HEK293 (cell line): ENCODE results near the gene HLA-DMA.

Experiments
- CTCF ChIA-PET: fragments of 350-600 bp; formaldehyde crosslinking; extraction: SDS; loops from one replicate; lab custom pipeline; 2021; ENCODE audit warnings: antibody characterized with exemption; lab: Yijun Ruan, JAX
- POLR2A ChIA-PET: fragments of 300-600 bp; formaldehyde crosslinking; extraction: SDS; loops from one replicate; lab custom pipeline; 2020; ENCODE audit warnings: antibody characterized with exemption, inconsistent platforms; lab: Yijun Ruan, JAX
- H3K27ac ChIP-seq: fragments of 200-500 bp; sonication (Bioruptor generic); 2 replicates; pipeline ENCODE4 v1.5.1; 2014; ENCODE audit warnings: low read depth, low read length, control low read depth, inconsistent platforms; ENCODE audit errors: extremely low read depth
- H3K36me3 ChIP-seq, 2 experiments: fragments of 200-500 bp in 1 of 2; sonication (Bioruptor generic) in 1 of 2; 1 replicate in 1 of 2; 2 replicates in 1 of 2; pipeline ENCODE4 v1.5.1; 2014 to 2017; ENCODE audit warnings: inconsistent platforms in 2 of 2, low read length in 2 of 2; ENCODE audit not compliant: control insufficient read depth in 2 of 2, insufficient read depth in 1 of 2
- H3K4me1 ChIP-seq: fragments of 200-500 bp; sonication (Bioruptor generic); 2 replicates; pipeline ENCODE4 v1.5.1; 2014; ENCODE audit warnings: mild to moderate bottlenecking, low read length, inconsistent platforms; ENCODE audit not compliant: control insufficient read depth, insufficient read depth
- H3K4me3 ChIP-seq: 2 replicates; pipeline ENCODE4 v1.5.1; 2011; ENCODE audit warnings: low read depth, mild to moderate bottlenecking, control low read depth, low read length, moderate library complexity
- H3K9me3 ChIP-seq: fragments of 200-500 bp; sonication (Bioruptor generic); 2 replicates; pipeline ENCODE4 v1.5.1; 2014; ENCODE audit warnings: low read depth, low read length, inconsistent platforms; ENCODE audit not compliant: control insufficient read depth, insufficient read depth
- GLI4 ChIP-seq: fragments of 450-650 bp; formaldehyde crosslinking; IDR thresholded peaks from 2 replicates; pipeline ENCODE4 v1.5.1; 2016; ENCODE audit warnings: missing biosample characterization, missing genetic modification characterization
- GLIS2 ChIP-seq: fragments of 450-650 bp; formaldehyde crosslinking; IDR thresholded peaks from 2 replicates; pipeline ENCODE4 v1.5.1; 2016; ENCODE audit warnings: missing biosample characterization, missing genetic modification characterization
- KLF10 ChIP-seq: fragments of 450-650 bp; IDR thresholded peaks from 2 replicates; pipeline ENCODE4 v1.5.1; 2018; ENCODE audit warnings: missing biosample characterization, mild to moderate bottlenecking, missing genetic modification characterization
- OSR2 ChIP-seq: fragments of 450-650 bp; formaldehyde crosslinking; IDR thresholded peaks from 2 replicates; pipeline ENCODE4 v1.5.1; 2016; ENCODE audit warnings: missing biosample characterization, missing genetic modification characterization
- TCF7L2 ChIP-seq: IDR thresholded peaks from 2 replicates; pipeline ENCODE4 v1.6.1; 2011; ENCODE audit warnings: low read depth, mild to moderate bottlenecking, inconsistent platforms, low read length, moderate library complexity, borderline replicate concordance
- WT1 ChIP-seq: fragments of 450-650 bp; formaldehyde crosslinking; IDR thresholded peaks from 2 replicates; pipeline ENCODE4 v1.5.1; 2016; ENCODE audit warnings: missing biosample characterization, missing genetic modification characterization
- ZBTB20 ChIP-seq: fragments of 450-650 bp; formaldehyde crosslinking; IDR thresholded peaks from 2 replicates; pipeline ENCODE4 v1.5.1; 2016; ENCODE audit warnings: missing biosample characterization, missing genetic modification characterization
- ZFP41 ChIP-seq: fragments of 450-650 bp; formaldehyde crosslinking; IDR thresholded peaks from 2 replicates; pipeline ENCODE4 v1.5.1; 2016; ENCODE audit warnings: missing biosample characterization, missing genetic modification characterization, borderline replicate concordance
- ZNF133 ChIP-seq: fragments of 450-650 bp; formaldehyde crosslinking; IDR thresholded peaks from 2 replicates; pipeline ENCODE4 v1.5.1; 2016; ENCODE audit warnings: missing biosample characterization, missing genetic modification characterization
- ZNF18 ChIP-seq: fragments of 450-650 bp; formaldehyde crosslinking; IDR thresholded peaks from 2 replicates; pipeline ENCODE4 v1.5.1; 2016; ENCODE audit warnings: missing biosample characterization, missing genetic modification characterization
- ZNF2 ChIP-seq: fragments of 450-650 bp; formaldehyde crosslinking; IDR thresholded peaks from 2 replicates; pipeline ENCODE4 v1.5.1; 2016; ENCODE audit warnings: missing biosample characterization, missing genetic modification characterization
- ZNF324 ChIP-seq: fragments of 450-650 bp; formaldehyde crosslinking; IDR thresholded peaks from 2 replicates; pipeline ENCODE4 v1.5.1; 2016; ENCODE audit warnings: missing biosample characterization, missing genetic modification characterization
- ZNF473 ChIP-seq: fragments of 450-650 bp; formaldehyde crosslinking; IDR thresholded peaks from 2 replicates; pipeline ENCODE4 v1.5.1; 2017; ENCODE audit warnings: missing biosample characterization, missing genetic modification characterization
- ZNF501 ChIP-seq: fragments of 450-650 bp; formaldehyde crosslinking; IDR thresholded peaks from 2 replicates; pipeline ENCODE4 v1.5.1; 2016; ENCODE audit warnings: missing biosample characterization, missing genetic modification characterization
- ZNF514 ChIP-seq: fragments of 450-650 bp; formaldehyde crosslinking; IDR thresholded peaks from 2 replicates; pipeline ENCODE4 v1.5.1; 2016; ENCODE audit warnings: missing biosample characterization, missing genetic modification characterization
- ZNF529 ChIP-seq: fragments of 450-650 bp; formaldehyde crosslinking; IDR thresholded peaks from 2 replicates; pipeline ENCODE4 v1.5.1; 2017; ENCODE audit warnings: missing genetic modification characterization, missing biosample characterization; ENCODE audit not compliant: insufficient replicate concordance
- ZNF600 ChIP-seq: fragments of 450-650 bp; formaldehyde crosslinking; IDR thresholded peaks from 2 replicates; pipeline ENCODE4 v1.5.1; 2016; ENCODE audit warnings: missing biosample characterization, missing genetic modification characterization
- ZNF660 ChIP-seq: fragments of 450-650 bp; IDR thresholded peaks from 2 replicates; pipeline ENCODE4 v1.5.1; 2018; ENCODE audit warnings: missing biosample characterization, mild to moderate bottlenecking, missing genetic modification characterization
- ZNF704 ChIP-seq: fragments of 450-650 bp; formaldehyde crosslinking; IDR thresholded peaks from 2 replicates; pipeline ENCODE4 v1.5.1; 2016; ENCODE audit warnings: missing biosample characterization, missing genetic modification characterization
- ZNF837 ChIP-seq: fragments of 450-650 bp; formaldehyde crosslinking; IDR thresholded peaks from 2 replicates; pipeline ENCODE4 v1.5.1; 2016; ENCODE audit warnings: missing biosample characterization, missing genetic modification characterization
- ZNF843 ChIP-seq: fragments of 450-650 bp; formaldehyde crosslinking; IDR thresholded peaks from 2 replicates; pipeline ENCODE4 v1.5.1; 2016; ENCODE audit warnings: missing biosample characterization, missing genetic modification characterization
- ZXDB ChIP-seq: fragments of 450-650 bp; formaldehyde crosslinking; IDR thresholded peaks from 2 replicates; pipeline ENCODE4 v1.5.1; 2016; ENCODE audit warnings: missing biosample characterization, missing genetic modification characterization
- TF ChIP-seq, protein P1 (sequence below): fragments of 450-650 bp; formaldehyde crosslinking; IDR thresholded peaks from 2 replicates; pipeline ENCODE4 v1.5.1; 2016; ENCODE audit warnings: missing biosample characterization, missing genetic modification characterization, borderline replicate concordance
- TF ChIP-seq, protein P2 (sequence below): fragments of 450-650 bp; formaldehyde crosslinking; optimal IDR thresholded peaks from 2 replicates; pipeline ENCODE3; 2016; ENCODE audit warnings: missing biosample characterization, mild to moderate bottlenecking, missing genetic modification characterization

HLA-DMA gene

DNA sequence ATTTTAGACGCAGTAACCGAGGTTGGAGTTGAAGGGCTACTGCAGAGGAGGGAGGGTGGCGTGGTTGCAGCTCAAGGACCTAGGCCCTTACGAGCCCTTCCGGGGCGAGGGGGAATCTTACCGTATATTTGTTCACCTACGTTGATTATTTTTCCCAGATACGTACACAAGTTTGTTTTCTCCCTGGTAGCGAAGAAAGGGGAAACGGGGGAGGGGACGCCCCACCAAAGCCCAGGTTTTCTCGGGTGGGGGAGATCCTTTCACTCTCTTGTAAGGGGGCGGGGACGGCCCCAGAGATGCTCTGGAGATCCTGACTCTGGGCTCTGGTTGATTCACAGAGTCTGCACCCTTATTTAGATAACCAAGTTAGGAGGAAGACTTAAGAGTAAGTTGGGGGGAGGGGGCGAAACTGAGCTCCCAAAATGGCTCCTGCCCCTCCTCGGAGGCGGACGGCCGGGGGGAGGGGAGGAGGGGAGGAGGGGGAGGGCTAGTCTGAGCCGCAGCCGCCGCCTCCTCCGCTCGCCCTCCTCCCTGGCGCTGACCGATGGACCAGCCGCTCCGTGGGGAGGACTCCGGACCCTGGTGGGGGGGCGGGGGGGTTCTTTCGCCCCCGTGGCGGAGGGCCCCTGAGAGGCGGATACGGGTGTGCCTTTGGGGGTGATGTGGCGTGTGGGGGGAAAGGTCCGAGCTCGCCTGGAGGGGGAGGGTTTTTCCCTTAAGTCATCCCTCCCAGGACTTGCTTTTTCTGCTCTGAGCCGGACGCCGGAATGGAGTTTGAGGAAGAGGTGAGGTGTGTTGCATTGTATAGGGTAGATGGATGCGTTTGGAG lies 17.7 kb upstream of the HLA-DMA start (continued):
- peak; percentile 17; the same call in 1 of the 2 replicates for TF ChIP-seq ZNF501 (tag by site-specific recombination)
- no peak for TF ChIP-seq ZNF514 (tag by site-specific recombination)
- no peak; the same call in 1 of the 2 replicates for TF ChIP-seq ZXDB (tag by site-specific recombination)
- TF ChIP-seq ZNF529 (tag by site-specific recombination): no peak
- TF ChIP-seq ZNF600 (tag by site-specific recombination): peak; percentile 43; the same call in 1 of the 2 replicates
- TF ChIP-seq ZNF473 (tag by site-specific recombination): no peak

DNA sequence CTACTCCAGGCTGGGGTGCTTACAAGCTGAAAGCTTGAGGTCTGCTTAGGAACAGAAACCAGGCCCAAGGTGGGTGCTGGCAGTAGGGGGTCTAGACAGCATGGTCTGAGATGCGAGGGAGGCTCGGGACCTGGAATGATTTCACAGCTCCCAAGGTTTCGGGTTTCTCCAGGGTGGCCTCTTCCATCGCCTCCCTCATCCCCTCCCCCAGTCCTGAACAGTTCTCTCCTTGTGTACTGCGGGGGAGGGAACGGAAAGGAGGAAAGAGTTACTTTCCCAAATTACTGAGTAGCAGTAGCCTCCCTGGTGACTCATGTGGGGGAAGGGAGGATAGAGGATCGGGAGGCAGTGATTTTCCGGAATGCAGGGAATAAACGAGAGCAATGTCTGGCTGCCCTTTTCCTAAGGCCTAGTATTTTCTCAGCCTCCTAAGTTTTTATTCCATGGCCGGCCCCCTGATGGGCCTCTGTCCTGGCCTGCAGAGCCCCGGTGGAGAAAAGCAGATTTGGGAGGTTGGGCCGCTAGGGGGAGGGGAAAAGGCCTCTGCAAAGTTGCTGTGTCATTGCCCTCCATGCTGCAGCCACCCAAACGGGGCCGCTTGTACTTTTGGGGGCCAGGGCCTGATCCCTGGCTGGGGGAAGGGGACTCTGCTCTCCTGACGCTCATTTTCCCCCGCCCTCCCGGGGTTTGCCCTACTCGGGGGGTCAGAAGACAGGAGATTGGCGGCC lies 17.0 kb upstream of the HLA-DMA start:
- Histone ChIP-seq H3K4me1 (peaks cover 11% of the 10 kb centered on the region), H3K36me3 (peaks cover 13 to 40% of the 10 kb centered on the region in 2 experiments), H3K9me3 (no peaks in the 10 kb centered on the region), H3K27ac (peak overlapping the region; percentile 99), H3K4me3 (peak overlapping the region; percentile 85)
- POLR2A ChIA-PET: interaction anchor here (0.5 to 11.3 kb wide), 24 partner anchors 8 to 1428 kb away, joined by 3 to 405 read pairs (median 6); partner anchors contain the start of genes DDX39B, HLA-DMA, HLA-DMB and HSD17B8
- CTCF ChIA-PET: interaction anchor here (0.5 to 18.0 kb wide), 6 partner anchors 15 to 845 kb away, joined by 3 to 344 read pairs (median 43); partner anchors contain the start of genes HLA-DMA and TAP2
- TF ChIP-seq TCF7L2 (no peak), GLI4 (tag by site-specific recombination) (no peak), ZNF133 (tag by site-specific recombination) (no peak), GLIS2 (tag by site-specific recombination) (peak; percentile 82), ZBTB20 (tag by site-specific recombination) (peak; percentile 73), ZNF843 (tag by site-specific recombination) (0 out of 2 replicates have a peak, but pooled peaks have one; percentile 63), ZNF660 (tag by site-specific recombination) (0 out of 2 replicates have a peak, but pooled peaks have one; percentile 13), ZFP41 (tag by site-specific recombination) (no peak), OSR2 (peak; percentile 96), ZNF2 (tag by site-specific recombination) (peak; percentile 77; the same call in 1 of the 2 replicates), ZNF324 (no peak; the same call in 1 of the 2 replicates), ZNF837 (no peak), WT1 (peak; percentile 100), KLF10 (tag by site-specific recombination) (peak; percentile 83), ZNF704 (no peak), ZNF18 (tag by site-specific recombination) (peak; percentile 53; the same call in 1 of the 2 replicates)
- TF ChIP-seq, protein P1, sequence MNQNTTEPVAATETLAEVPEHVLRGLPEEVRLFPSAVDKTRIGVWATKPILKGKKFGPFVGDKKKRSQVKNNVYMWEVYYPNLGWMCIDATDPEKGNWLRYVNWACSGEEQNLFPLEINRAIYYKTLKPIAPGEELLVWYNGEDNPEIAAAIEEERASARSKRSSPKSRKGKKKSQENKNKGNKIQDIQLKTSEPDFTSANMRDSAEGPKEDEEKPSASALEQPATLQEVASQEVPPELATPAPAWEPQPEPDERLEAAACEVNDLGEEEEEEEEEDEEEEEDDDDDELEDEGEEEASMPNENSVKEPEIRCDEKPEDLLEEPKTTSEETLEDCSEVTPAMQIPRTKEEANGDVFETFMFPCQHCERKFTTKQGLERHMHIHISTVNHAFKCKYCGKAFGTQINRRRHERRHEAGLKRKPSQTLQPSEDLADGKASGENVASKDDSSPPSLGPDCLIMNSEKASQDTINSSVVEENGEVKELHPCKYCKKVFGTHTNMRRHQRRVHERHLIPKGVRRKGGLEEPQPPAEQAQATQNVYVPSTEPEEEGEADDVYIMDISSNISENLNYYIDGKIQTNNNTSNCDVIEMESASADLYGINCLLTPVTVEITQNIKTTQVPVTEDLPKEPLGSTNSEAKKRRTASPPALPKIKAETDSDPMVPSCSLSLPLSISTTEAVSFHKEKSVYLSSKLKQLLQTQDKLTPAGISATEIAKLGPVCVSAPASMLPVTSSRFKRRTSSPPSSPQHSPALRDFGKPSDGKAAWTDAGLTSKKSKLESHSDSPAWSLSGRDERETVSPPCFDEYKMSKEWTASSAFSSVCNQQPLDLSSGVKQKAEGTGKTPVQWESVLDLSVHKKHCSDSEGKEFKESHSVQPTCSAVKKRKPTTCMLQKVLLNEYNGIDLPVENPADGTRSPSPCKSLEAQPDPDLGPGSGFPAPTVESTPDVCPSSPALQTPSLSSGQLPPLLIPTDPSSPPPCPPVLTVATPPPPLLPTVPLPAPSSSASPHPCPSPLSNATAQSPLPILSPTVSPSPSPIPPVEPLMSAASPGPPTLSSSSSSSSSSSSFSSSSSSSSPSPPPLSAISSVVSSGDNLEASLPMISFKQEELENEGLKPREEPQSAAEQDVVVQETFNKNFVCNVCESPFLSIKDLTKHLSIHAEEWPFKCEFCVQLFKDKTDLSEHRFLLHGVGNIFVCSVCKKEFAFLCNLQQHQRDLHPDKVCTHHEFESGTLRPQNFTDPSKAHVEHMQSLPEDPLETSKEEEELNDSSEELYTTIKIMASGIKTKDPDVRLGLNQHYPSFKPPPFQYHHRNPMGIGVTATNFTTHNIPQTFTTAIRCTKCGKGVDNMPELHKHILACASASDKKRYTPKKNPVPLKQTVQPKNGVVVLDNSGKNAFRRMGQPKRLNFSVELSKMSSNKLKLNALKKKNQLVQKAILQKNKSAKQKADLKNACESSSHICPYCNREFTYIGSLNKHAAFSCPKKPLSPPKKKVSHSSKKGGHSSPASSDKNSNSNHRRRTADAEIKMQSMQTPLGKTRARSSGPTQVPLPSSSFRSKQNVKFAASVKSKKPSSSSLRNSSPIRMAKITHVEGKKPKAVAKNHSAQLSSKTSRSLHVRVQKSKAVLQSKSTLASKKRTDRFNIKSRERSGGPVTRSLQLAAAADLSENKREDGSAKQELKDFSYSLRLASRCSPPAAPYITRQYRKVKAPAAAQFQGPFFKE (tag by site-specific recombination): no peak
- TF ChIP-seq, protein P2, sequence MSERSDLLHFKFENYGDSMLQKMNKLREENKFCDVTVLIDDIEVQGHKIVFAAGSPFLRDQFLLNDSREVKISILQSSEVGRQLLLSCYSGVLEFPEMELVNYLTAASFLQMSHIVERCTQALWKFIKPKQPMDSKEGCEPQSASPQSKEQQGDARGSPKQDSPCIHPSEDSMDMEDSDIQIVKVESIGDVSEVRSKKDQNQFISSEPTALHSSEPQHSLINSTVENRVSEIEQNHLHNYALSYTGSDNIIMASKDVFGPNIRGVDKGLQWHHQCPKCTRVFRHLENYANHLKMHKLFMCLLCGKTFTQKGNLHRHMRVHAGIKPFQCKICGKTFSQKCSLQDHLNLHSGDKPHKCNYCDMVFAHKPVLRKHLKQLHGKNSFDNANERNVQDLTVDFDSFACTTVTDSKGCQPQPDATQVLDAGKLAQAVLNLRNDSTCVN (tag by site-specific recombination): no peak
